ENCODE results near the gene RBM4B. TPM values are rescaled to one million over a fixed set of nuclear protein-coding genes. Genes with fewer than 3 reads are reported as not detected.

Gene RBM4B
- total and polyA plus RNA-seq, 2 of the 13 experiments (the other 11 are each of a cell fraction or from before 2014, with no cell fraction given), result 25.8 to 32.4 TPM

DNA sequence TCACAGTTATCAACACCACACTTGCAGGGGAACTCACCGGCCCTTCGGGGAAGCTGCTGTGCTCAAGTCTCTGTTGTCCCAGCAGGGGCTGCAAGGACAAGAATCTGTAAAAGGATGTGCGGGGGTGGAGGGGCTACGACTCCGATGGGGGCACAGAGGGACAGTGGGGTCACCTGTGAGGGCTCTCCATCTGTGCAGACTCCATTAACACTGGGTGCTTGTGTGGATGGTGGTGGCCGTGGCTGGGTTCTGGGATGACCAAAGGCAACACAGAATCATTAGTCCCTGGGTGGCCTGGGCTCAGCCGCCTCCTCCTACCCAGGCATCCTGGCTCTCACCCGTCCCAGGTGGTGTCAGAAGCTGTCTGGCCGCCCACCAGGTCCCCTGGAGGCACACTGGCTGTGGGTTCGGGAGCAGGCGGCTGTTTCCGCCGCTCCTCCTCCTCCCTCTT is 10.2 kb upstream of the RBM4B start:
- H4K20me1 ChIP-seq (ENCODE audit: insufficient read depth, low read length), result no peaks in the 10 kb centered on the region
- 93% methylated on average over 11 of the region's 13 CpGs for WGBS (ENCODE audit: low lambda C conversion rate)
- BruUV-seq (replicated peaks), result no TSS peak
- CTCF ChIA-PET (ENCODE audit: low intra/inter-chr PET ratio, low total read pairs), result no interaction called here
- no peak overlapping the region for H3K27ac ChIP-seq (ENCODE audit: extremely low read length, insufficient read depth, low read length)
- ATAC-seq, result no peak
- TF ChIP-seq, protein P1, sequence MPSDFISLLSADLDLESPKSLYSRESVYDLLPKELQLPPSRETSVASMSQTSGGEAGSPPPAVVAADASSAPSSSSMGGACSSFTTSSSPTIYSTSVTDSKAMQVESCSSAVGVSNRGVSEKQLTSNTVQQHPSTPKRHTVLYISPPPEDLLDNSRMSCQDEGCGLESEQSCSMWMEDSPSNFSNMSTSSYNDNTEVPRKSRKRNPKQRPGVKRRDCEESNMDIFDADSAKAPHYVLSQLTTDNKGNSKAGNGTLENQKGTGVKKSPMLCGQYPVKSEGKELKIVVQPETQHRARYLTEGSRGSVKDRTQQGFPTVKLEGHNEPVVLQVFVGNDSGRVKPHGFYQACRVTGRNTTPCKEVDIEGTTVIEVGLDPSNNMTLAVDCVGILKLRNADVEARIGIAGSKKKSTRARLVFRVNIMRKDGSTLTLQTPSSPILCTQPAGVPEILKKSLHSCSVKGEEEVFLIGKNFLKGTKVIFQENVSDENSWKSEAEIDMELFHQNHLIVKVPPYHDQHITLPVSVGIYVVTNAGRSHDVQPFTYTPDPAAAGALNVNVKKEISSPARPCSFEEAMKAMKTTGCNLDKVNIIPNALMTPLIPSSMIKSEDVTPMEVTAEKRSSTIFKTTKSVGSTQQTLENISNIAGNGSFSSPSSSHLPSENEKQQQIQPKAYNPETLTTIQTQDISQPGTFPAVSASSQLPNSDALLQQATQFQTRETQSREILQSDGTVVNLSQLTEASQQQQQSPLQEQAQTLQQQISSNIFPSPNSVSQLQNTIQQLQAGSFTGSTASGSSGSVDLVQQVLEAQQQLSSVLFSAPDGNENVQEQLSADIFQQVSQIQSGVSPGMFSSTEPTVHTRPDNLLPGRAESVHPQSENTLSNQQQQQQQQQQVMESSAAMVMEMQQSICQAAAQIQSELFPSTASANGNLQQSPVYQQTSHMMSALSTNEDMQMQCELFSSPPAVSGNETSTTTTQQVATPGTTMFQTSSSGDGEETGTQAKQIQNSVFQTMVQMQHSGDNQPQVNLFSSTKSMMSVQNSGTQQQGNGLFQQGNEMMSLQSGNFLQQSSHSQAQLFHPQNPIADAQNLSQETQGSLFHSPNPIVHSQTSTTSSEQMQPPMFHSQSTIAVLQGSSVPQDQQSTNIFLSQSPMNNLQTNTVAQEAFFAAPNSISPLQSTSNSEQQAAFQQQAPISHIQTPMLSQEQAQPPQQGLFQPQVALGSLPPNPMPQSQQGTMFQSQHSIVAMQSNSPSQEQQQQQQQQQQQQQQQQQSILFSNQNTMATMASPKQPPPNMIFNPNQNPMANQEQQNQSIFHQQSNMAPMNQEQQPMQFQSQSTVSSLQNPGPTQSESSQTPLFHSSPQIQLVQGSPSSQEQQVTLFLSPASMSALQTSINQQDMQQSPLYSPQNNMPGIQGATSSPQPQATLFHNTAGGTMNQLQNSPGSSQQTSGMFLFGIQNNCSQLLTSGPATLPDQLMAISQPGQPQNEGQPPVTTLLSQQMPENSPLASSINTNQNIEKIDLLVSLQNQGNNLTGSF (CRISPR knock-in tag; IDR thresholded peaks at IDR 0.05), result no peak
- TF ChIP-seq CEBPG (CRISPR knock-in tag; IDR thresholded peaks at IDR 0.05) (no peak), CAMTA2 (CRISPR knock-in tag; IDR thresholded peaks at IDR 0.05; ENCODE audit: borderline replicate concordance) (no peak), NCOA1 (CRISPR knock-in tag; IDR thresholded peaks at IDR 0.05) (no peak), ZBTB3 (CRISPR knock-in tag; IDR thresholded peaks at IDR 0.05; ENCODE audit: borderline replicate concordance, low read depth) (no peak), ZNF326 (CRISPR knock-in tag; IDR thresholded peaks at IDR 0.05; ENCODE audit: borderline replicate concordance) (no peak), ZNF256 (CRISPR knock-in tag; conservative IDR thresholded peaks at IDR 0.05) (no peak), ZNF160 (CRISPR knock-in tag; IDR thresholded peaks at IDR 0.05) (no peak), SYNCRIP (IDR thresholded peaks at IDR 0.05; ENCODE audit: insufficient read depth, low read depth, low read length) (no peak), NR2F6 (IDR thresholded peaks at IDR 0.05) (no peak), NR2F6 (CRISPR knock-in tag; IDR thresholded peaks at IDR 0.05) (no peak), ZMYM2 (CRISPR knock-in tag; IDR thresholded peaks at IDR 0.05) (no peak), TAF1 (CRISPR knock-in tag; IDR thresholded peaks at IDR 0.05) (no peak), ZNF235 (CRISPR knock-in tag; IDR thresholded peaks at IDR 0.05; ENCODE audit: borderline replicate concordance) (no peak), ZNF660 (CRISPR knock-in tag; IDR thresholded peaks at IDR 0.05; ENCODE audit: borderline replicate concordance, low read depth) (no peak), RNF2 (conservative IDR thresholded peaks at IDR 0.05; ENCODE audit: low read depth) (no peak)
- TF ChIP-seq, protein P2, sequence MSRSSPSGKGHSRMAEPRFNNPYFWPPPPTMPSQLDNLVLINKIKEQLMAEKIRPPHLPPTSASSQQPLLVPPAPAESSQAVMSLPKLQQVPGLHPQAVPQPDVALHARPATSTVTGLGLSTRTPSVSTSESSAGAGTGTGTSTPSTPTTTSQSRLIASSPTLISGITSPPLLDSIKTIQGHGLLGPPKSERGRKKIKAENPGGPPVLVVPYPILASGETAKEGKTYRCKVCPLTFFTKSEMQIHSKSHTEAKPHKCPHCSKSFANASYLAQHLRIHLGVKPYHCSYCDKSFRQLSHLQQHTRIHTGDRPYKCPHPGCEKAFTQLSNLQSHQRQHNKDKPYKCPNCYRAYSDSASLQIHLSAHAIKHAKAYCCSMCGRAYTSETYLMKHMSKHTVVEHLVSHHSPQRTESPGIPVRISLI (CRISPR knock-in tag; IDR thresholded peaks at IDR 0.05; ENCODE audit: borderline replicate concordance), result no peak
- in situ Hi-C loops (cut with HindIII; ENCODE audit: extremely low pct_ligation_motif_present, low pct_unique_long_range_greater_than_20kb) (no loop called here), intact Hi-C loops (cut with micrococcal nuclease; ENCODE audit: unreplicated experiment) (no loop called here)
- no peaks in the 10 kb centered on the region for H3K79me2 ChIP-seq (ENCODE audit: insufficient read depth, low read length)
- POLR2A ChIA-PET, result no interaction called here
- no peak overlapping the region for H3K9ac ChIP-seq (ENCODE audit: insufficient read depth, low read depth, low read length)
- no peaks in the 10 kb centered on the region for H3K36me3 ChIP-seq (replicated peaks in 1 of 2; ENCODE audit: control insufficient read depth in 1 of 2, insufficient read depth in 2 of 2, low read length in 2 of 2)
- no peaks in the 10 kb centered on the region for H3K4me1 ChIP-seq (ENCODE audit: insufficient read depth, low read length)
- H3K27me3 ChIP-seq (ENCODE audit: control insufficient read depth in 1 of 2, insufficient read depth in 2 of 2, low read length in 2 of 2), result no peaks in the 10 kb centered on the region
- no peak overlapping the region for H3K4me3 ChIP-seq (replicated peaks in 1 of 3; ENCODE audit: insufficient read depth in 1 of 3, low read depth in 2 of 3, low read length in 3 of 3)
- no peaks in the 10 kb centered on the region for H3K9me3 ChIP-seq (ENCODE audit: low read length)
- FAIRE-seq, result no peak
- no peak overlapping the region for H2AFZ ChIP-seq (ENCODE audit: low read length)
- no peak for DNase-seq (ENCODE audit: low spot score)
- no peak overlapping the region for H3K4me2 ChIP-seq (ENCODE audit: low read depth, low read length)

All from HepG2 (cell line).